GM18873 (cell line): ENCODE results near the gene MAGI1.

Experiments
- ATAC-seq: cut with Tn5 transposase; IDR thresholded peaks from one replicate; pipeline ENCODE4 v1.9.1; 2021; ENCODE audit warnings: mild to moderate bottlenecking, moderate library complexity, moderate number of reproducible peaks; ENCODE audit not compliant: unreplicated experiment, low FRiP score

The MAGI1 gene

GRCh38 chr3:65701516-65701915, 337.2 kb downstream of the MAGI1 start:
- no peak for ATAC-seq

- ATAC-seq, result no peak
Observed at GRCh38 chr3:65689436-65689835, 349.3 kb downstream of the MAGI1 start.

GRCh38 chr3:65687741-65688140, 351.0 kb downstream of the MAGI1 start:
- no peak for ATAC-seq

GRCh38 chr3:65685621-65686235, 353.0 kb downstream of the MAGI1 start:
- ATAC-seq, result no peak

GRCh38 chr3:65678516-65678915, 360.2 kb downstream of the MAGI1 start:
- ATAC-seq, result no peak

- ATAC-seq, result no peak
Observed at GRCh38 chr3:65677486-65678010, 361.2 kb downstream of the MAGI1 start.

- no peak for ATAC-seq
Observed at GRCh38 chr3:65676580-65676979, 362.1 kb downstream of the MAGI1 start.

- ATAC-seq, result no peak
Observed at GRCh38 chr3:65675011-65675410, 363.7 kb downstream of the MAGI1 start.

GRCh38 chr3:65674226-65674625, 364.5 kb downstream of the MAGI1 start:
- ATAC-seq, result no peak

- no peak for ATAC-seq
Observed at GRCh38 chr3:65672871-65673815, 365.6 kb downstream of the MAGI1 start.

GRCh38 chr3:65672061-65672460, 366.7 kb downstream of the MAGI1 start:
- no peak for ATAC-seq

- ATAC-seq, result no peak
Observed at GRCh38 chr3:65671004-65671403, 367.7 kb downstream of the MAGI1 start.

- ATAC-seq, result no peak
Observed at GRCh38 chr3:65669163-65669875, 369.4 kb downstream of the MAGI1 start.

GRCh38 chr3:65667963-65668362, 370.8 kb downstream of the MAGI1 start:
- ATAC-seq, result no peak

GRCh38 chr3:65666448-65667091, 372.1 kb downstream of the MAGI1 start:
- no peak for ATAC-seq

- ATAC-seq, result no peak
Observed at GRCh38 chr3:65665915-65666314, 372.8 kb downstream of the MAGI1 start.

GRCh38 chr3:65664931-65665330, 373.8 kb downstream of the MAGI1 start:
- no peak for ATAC-seq

- no peak for ATAC-seq
Observed at GRCh38 chr3:65664446-65664845, 374.3 kb downstream of the MAGI1 start.

- no peak for ATAC-seq
Observed at GRCh38 chr3:65662095-65662494, 376.6 kb downstream of the MAGI1 start.

GRCh38 chr3:65660000-65660598, 378.6 kb downstream of the MAGI1 start:
- no peak for ATAC-seq
